Fibroblast of the aortic adventitia (primary cell): ENCODE results near the gene MARK2. TPM values are rescaled to one million over a fixed set of nuclear protein-coding genes. Genes with fewer than 3 reads are reported as not detected.

Experiments used
- DNase-seq: peaks from one replicate; pipeline ENCODE4 v3.0.0-alpha.2; 2010; ENCODE audit warnings: low read depth
- H3K4me3 ChIP-seq: 2 replicates; pipeline ENCODE4 v1.5.1; 2011; ENCODE audit warnings: low read depth, mild to moderate bottlenecking, control low read depth, low read length, moderate library complexity
- total RNA-seq: library from RNA; depleted of rRNA; stranded (reverse); fragments of >200 nt; gene quantifications from 2 replicates; pipeline ENCODE4 v1.2.3, GENCODE V29; 2012; ENCODE audit warnings: low replicate concordance
- TF ChIP-seq, protein P1 (sequence below): IDR thresholded peaks from 2 replicates; pipeline ENCODE4 v1.5.1; 2011; ENCODE audit warnings: mild to moderate bottlenecking, low read length, control low read depth, inconsistent platforms; ENCODE audit not compliant: insufficient read depth

The MARK2 gene
- total RNA-seq, 1 donor: 12.7 TPM

GRCh38 chr11:63906585-63906984, 67.7 kb downstream of the MARK2 start:
- H3K4me3 ChIP-seq: no peak overlapping the region
- TF ChIP-seq, protein P1, sequence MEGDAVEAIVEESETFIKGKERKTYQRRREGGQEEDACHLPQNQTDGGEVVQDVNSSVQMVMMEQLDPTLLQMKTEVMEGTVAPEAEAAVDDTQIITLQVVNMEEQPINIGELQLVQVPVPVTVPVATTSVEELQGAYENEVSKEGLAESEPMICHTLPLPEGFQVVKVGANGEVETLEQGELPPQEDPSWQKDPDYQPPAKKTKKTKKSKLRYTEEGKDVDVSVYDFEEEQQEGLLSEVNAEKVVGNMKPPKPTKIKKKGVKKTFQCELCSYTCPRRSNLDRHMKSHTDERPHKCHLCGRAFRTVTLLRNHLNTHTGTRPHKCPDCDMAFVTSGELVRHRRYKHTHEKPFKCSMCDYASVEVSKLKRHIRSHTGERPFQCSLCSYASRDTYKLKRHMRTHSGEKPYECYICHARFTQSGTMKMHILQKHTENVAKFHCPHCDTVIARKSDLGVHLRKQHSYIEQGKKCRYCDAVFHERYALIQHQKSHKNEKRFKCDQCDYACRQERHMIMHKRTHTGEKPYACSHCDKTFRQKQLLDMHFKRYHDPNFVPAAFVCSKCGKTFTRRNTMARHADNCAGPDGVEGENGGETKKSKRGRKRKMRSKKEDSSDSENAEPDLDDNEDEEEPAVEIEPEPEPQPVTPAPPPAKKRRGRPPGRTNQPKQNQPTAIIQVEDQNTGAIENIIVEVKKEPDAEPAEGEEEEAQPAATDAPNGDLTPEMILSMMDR: no peak
- DNase-seq: peak; percentile 19

GRCh38 chr11:63907063-63907462, 68.2 kb downstream of the MARK2 start:
- H3K4me3 ChIP-seq: no peak overlapping the region
- TF ChIP-seq, protein P1: no peak
- no peak for DNase-seq

DNA sequence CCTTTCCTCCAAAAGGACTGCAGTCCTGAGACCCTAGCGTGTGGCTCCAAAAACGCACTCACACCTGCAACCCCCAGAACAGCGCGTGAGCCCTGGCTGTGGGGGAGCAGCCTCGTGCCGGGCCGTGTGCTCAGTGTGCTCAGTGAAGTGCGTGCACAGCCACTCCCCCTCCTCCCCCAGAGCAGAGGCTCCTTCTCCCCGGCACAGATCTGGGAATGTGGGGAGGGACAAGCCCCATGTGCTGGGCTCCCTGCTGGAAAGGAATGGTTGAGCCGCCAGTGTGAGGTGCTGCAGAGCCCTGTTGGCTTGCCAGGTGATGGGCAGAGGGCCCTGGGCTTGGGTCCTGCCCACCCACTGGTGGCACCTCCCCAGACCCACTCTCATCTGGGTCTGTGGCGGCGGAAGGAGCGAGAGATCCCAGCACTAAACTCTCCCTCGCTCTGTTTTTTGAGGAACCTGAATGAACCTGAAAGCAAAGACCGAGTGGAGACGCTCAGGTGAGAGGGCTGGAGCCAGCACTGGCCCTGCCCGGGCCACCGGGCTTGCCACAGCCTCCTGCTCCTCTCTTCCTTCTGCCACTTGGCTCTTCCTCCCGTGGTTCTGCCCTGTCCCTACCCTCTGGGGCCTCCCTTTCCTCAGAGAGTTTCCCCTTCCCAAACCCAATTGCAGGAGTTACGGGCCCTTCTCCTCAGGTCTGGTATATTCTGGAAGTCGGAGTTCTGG, 69.1 kb downstream of the MARK2 start:
- DNase-seq: no peak
- H3K4me3 ChIP-seq: no peak overlapping the region
- TF ChIP-seq, protein P1: no peak

- TF ChIP-seq, protein P1: no peak
- no peak for DNase-seq
- no peak overlapping the region for H3K4me3 ChIP-seq
These were observed 69.9 kb downstream of the MARK2 start for GRCh38 chr11:63908631-63909401.

DNA sequence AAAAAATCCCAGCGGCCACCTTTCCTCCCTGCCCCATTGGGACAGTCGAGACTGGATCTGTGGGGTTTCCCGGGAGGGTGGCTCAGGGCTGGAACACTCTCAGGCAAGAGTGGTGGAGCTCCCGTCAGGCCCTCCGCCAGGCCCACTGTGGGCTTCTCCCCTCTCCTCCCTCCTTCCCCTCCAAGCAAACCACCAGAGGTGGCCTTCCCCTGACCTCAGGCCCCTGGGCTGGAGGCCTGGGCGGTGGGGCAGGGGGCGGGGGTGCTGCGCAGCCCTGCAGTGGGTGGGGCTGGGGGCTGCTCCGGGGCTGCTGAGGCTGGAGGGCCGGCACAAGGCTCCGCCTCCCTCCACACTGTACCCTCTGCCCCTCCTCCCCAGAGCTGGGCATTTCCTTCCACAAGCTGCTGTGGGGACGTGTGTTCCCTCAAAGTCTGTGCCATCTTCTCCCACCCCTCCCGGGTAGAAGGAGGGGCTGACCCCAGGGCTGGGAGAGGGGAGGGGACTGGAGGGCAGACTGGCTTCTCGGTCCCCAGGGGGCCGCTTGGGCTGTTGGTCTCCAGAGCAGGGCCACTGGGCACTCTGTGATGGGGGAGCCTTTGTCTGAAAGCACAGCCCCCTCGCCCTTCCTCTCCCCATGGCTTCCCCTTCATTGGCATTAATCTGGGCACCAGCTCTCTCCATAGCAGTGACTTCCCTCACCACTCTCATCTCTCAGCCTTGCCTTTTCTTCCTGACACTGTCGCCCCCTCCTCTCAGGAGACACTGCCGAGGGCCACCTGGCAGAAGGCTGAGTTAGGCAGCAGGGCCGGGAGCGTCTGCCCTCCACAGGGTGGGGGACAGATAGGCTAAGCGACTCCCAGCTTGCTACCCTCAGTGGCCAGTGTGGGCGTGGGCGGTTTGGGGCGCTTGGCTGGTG, 70.9 kb downstream of the MARK2 start:
- DNase-seq: no peak
- no peak overlapping the region for H3K4me3 ChIP-seq
- TF ChIP-seq, protein P1: no peak

DNA sequence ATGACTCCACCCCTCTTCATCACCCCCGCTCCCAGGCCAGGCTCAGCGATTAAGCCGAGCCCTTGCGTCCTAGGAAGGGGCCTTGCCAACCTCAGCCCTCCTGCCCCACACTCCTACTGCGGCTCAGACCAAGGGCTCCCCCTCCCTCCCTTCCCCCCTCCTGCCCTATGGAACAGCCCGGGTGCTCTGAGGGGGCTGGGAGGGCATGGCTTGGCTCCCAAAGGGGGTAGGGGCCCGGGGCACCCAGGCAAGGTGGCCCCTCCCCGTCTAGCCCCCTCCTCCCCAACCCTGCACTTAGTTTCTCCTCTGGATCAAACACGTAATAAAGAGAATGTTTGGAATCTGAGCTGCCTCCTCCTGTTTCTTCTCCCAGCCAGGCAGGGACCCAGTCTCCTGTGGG, 71.8 kb downstream of the MARK2 start:
- TF ChIP-seq, protein P1: no peak
- no peak overlapping the region for H3K4me3 ChIP-seq
- no peak for DNase-seq
